Measurements from ENCODE around the gene TECPR2.

TECPR2 gene

DNA sequence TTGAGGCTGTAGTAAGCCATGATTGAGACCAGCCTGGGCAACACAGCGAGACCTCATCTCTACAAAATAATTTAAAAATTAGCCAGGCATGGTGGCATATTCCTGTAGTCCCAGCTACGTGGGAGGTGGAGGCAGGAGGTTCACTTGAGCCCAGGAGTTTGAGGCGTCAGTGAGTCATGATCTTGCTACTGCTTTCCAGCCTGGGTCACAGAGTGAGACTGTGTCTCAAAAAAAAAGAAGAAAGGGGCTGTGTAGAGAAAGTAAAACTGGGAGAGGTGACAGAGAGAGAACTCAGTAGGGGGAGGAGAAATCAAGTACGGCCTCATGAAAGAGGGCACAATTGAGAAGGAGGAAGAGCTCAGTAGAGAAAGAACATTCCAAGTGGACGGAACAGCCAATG, 12.4 kb downstream of the TECPR2 start:
- no peak for DNase-seq (ENCODE audit: low read depth in 2 of 2)

GRCh38 chr14:102377696-102378095, 15.0 kb downstream of the TECPR2 start:
- DNase-seq (ENCODE audit: low read depth in 2 of 2): no peak

- DNase-seq (ENCODE audit: low read depth in 2 of 2): no peak
Measured at GRCh38 chr14:102378830-102379229, 16.1 kb downstream of the TECPR2 start.

- DNase-seq (ENCODE audit: low read depth in 2 of 2): no peak
Measured at GRCh38 chr14:102387086-102387485, 24.3 kb downstream of the TECPR2 start.

GRCh38 chr14:102389246-102389645, 26.5 kb downstream of the TECPR2 start:
- no peak for DNase-seq (ENCODE audit: low read depth in 2 of 2)

DNA sequence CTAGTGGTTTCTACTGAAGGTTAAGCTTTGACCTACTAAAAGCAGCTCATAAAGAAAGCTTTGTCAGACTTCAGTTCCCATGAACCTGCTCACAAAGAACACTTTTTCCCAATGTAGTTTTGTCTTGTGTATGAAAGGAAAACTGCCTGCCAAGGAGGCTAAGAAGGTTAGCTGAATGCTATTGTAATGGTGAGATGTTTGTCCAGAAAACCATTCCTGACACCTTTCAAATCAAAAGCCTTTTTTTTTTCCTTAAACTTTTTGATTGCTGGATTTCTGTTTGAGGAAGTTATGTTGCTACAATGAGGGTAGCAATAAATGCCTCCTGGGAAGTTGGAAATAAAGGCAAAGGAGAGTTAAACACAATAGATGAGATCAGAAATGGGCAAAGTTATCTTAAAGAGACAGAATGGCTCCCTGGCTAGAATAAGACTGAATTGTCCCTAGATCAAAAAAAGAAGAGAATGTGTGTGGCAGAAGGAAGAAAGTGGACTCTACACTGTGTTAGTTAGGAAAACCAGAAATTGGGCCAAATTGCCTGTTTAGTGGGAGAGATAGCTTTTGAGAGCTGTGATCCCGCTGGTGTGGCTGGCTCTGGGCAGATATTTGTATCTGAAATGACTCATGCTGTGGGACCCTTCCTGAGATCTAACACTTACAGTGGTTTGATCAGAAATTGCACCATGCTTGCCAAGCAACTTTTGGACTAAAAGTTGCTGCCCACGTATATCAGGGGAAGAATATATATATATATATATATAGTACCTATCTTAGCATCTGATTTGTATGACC, 27.5 kb downstream of the TECPR2 start:
- DNase-seq (ENCODE audit: low read depth in 2 of 2): no peak

DNA sequence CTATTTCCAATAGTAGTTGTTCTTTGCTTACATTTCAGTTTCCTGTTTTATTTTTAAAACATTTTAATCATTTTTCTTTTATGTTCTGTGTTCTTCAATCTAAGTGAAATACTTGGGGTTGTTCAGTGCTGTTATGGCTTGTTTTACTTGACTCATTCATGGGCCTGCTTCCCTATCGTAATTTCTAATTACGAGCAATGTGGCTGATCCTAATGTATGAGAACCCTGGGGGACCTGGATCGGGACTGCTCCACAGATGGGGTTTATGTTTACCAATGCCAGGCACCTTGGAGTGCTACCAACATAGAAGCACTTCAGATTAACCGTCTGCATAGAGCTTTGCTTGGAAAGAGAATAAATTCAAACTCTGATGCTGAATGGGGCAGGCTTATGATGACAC, 29.8 kb downstream of the TECPR2 start:
- DNase-seq (ENCODE audit: low read depth in 2 of 2): no peak

DNA sequence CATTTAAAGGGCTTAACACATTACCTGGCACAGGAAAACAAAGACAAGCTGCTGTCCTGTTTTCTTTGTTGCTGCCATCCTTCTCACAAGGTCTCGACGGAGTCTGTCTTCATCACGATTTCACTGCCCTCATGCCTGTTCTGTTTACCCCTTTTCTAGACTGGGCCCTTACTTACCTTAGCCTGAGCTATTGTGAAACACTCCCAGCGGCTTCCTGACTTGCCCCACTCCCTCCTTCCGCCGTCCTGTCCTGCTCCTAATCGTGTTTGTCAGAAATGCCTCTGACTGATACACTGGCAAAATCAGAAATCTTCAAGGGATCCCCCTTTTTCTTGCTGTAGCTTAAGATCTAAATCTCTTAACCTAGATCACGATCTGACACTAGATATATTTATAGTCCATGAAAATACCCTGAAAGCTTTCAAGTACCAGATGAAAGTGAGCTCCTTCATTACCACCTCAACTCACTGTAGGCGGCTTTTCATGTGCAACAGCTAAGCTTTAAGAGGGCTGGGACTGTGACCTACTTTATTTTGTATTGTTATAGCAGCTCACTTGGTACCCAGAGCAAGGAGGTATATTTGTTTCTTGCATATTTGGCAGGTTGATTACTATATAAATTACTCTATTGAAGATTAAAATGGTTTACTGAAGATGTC, 32.1 kb downstream of the TECPR2 start:
- no peak for DNase-seq (ENCODE audit: low read depth in 2 of 2)

GRCh38 chr14:102396521-102396920, 33.8 kb downstream of the TECPR2 start:
- no peak for DNase-seq (ENCODE audit: low read depth in 2 of 2)

GRCh38 chr14:102403028-102403427, 40.3 kb downstream of the TECPR2 start:
- no peak for DNase-seq (ENCODE audit: low read depth in 2 of 2)

GRCh38 chr14:102407258-102407657, 44.5 kb downstream of the TECPR2 start:
- DNase-seq (ENCODE audit: low read depth in 2 of 2): no peak

GRCh38 chr14:102408724-102409123, 46.0 kb downstream of the TECPR2 start:
- no peak for DNase-seq (ENCODE audit: low read depth in 2 of 2)

DNA sequence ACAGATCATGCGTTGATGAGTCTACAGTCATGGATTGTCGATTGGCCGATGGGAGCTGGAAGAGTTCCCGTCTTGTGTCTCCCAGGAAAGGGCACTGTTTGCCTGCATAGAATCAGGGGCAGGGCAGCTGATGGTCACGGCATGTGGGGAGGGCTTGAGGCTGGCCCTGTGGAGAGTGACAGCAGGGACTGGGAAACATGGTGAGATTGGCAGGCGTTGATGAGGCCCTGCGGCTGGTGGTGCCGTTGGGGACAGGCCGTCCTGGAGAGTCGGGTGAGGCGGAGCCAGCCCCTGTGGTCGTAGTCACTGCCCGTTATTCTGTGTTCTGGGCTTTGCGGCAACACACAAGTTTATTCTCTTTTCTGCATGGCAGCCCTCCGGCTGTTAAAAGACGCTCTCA, 52.9 kb downstream of the TECPR2 start:
- no peak for DNase-seq (ENCODE audit: low read depth in 2 of 2)

GRCh38 chr14:102417001-102417431, 54.3 kb downstream of the TECPR2 start:
- DNase-seq (ENCODE audit: low read depth in 2 of 2): no peak

GRCh38 chr14:102417646-102418045, 54.9 kb downstream of the TECPR2 start:
- DNase-seq (ENCODE audit: low read depth in 2 of 2): no peak

DNA sequence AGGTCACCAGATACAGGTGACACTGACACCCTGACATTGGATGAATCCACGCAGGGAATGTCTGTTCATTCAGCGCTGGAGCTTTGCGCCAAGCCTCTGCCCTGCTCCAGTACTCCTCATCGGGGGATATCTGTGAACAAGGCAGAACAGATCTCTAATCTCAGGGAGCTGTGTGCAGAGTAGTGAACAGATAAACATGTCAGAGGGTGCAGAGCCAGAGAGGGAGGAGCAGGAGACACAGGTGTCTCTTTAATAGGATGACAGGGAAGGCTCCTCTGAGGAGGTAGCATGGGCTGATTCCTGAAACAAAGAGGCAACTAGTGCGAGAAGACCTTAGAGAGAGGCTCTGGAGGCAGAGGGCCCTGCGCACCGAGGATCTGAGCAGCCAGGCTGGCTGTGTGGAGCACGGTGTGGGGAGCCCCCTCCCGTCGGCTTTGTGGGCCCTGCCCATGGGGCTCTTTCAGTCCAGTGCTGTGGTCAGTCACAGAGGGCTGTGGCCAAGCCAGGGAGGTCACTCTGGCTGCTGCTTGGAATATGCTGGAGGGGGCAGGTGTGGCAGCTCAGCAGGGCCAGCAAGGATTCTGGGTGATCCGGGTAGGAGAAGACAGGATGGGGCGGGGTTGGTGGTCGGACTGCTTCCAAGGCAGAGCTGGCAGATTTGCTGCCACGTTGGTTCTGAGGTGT, 55.6 kb downstream of the TECPR2 start:
- DNase-seq (ENCODE audit: low read depth in 2 of 2): no peak

DNA sequence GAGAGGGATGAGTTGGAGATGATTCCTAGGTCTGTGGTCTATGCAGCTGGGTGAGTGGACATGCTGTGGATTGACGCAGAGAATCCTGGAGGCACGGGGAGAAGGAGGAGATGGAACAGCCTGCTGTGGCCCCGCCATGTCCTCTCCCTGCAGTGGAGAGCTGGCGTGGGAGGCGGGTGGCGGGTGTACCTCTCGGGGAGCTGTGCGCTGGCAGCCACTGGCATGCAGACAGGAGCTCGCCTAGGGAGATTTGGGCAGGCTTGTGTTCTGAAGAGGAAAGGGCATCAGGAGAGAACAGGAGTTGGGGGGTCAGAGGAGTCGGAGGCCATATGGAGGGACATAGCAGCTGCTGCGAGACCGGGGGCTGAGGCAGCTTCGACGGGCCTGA, 56.1 kb downstream of the TECPR2 start:
- DNase-seq (ENCODE audit: low read depth in 2 of 2): no peak

GRCh38 chr14:102419276-102419675, 56.5 kb downstream of the TECPR2 start:
- DNase-seq (ENCODE audit: low read depth in 2 of 2): no peak

GRCh38 chr14:102419716-102420115, 57.0 kb downstream of the TECPR2 start:
- DNase-seq (ENCODE audit: low read depth in 2 of 2): no peak

GRCh38 chr14:102421411-102422057, 58.8 kb downstream of the TECPR2 start:
- DNase-seq (ENCODE audit: low read depth in 2 of 2): no peak

GRCh38 chr14:102424520-102424919, 61.8 kb downstream of the TECPR2 start:
- DNase-seq (ENCODE audit: low read depth in 2 of 2): no peak

DNA sequence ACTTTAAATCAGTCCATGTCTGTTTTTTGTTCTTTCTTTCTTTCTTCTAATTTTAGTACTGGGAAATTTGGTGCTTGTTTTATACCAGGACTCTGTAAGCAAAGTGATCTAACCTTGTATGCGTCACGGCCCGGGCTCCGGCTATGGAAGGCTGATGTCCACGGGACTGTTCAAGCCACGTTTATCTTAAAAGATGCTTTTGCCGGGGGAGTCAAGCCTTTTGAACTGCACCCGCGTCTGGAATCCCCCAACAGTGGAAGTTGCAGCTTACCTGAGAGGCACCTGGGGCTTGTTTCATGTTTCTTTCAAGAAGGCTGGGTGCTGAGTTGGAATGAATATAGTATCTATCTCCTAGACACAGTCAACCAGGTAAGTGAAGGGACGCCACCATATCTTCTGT, 62.2 kb downstream of the TECPR2 start:
- DNase-seq (ENCODE audit: low read depth in 2 of 2): no peak
